Hematopoietic multipotent progenitor cell treated with erythropoietin and hydrocortisone succinate and interleukin-3 and kit ligand, for 17 days (in vitro differentiated cells): ENCODE measurements around the gene ERMARD.

Experiments used
- DNase-seq: peaks from one replicate; pipeline ENCODE4 v3.0.0-alpha.2; 2015; ENCODE audit warnings: low spot score

The ERMARD gene

DNA sequence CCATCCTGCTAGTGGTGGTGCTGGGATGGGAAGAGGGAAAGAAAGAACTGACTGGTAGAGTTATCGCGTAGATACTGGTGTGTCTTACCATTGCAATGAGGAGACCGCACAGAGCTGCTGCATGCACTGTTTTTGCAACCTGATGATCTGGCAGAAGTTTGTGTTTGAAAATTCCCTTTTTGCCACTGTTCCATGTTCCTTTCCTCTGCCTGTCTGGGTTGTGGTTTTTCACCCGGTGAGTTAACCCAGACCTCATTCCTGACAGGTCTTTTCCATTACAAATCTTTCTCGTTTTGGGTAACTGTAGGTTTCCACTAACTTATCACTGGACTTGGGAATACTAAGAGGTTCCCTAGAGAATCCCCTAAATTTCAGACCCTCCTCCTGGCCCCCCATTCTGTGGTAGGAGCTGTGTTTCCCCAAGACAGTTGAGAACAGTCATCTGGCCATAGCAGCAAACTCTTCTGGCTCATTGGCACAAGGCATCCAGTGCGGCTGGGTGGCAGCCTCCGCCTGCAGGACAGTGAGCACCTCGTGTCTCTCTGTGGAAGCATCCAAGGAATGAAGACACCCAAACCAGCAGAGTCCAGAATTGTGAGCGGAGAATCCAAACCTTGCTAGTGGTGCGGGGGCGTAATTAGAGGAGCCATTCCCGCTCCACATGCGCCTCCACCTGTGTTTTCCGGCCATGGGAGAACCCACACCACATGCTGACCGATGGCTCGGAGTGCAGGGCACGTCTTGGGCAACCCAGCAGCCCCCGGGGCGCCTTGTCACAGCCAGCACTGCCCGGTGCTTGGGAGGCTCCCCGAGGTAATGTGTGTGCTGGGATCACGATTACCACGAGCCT, 32.8 kb downstream of the ERMARD start:
- DNase-seq, result no peak

DNA sequence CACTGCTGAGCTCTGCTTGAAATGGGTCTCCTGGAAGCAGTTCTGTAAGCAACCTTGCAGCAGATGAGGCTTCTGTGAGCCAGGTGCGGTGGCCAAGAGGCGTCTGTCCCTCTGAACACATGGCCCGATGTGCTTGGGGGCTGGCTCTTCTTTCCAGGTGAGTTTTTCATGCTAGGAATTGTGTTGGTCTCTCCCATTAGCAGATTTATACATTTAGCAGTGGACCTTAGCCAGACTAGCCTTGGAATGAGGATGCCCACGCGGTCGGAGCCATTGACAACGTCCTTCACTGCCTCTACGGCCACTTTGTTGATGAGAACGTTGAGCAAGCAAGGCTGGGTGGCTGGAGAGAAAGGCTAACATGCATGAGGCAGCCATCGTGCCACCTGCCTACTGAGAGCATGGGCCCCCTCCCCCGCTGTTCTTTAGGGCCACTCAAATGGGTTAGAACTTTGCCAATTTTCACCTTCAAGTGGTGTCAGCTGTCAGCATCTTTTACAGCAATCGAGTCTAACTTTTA, 33.5 kb downstream of the ERMARD start:
- no peak for DNase-seq

DNA sequence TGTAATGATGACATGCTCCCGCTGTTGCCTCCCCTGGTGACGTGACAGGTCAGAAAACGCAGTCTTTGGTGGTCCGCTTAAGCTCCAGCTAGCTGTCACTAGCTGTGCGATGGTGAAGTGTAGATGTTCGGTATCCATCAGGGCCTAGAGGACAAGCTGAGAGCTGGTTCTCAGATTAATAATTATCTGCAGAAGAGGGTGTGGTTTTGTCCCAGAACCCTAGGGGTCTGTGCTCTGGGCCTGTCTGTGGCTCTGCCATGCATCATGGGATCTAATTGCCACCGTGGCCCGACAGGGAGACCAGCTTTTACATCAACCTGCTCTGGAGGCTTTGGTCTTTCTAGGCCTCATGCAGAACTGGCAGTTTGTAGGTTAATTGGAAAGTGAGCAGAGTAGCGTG, 34.1 kb downstream of the ERMARD start:
- no peak for DNase-seq

DNA sequence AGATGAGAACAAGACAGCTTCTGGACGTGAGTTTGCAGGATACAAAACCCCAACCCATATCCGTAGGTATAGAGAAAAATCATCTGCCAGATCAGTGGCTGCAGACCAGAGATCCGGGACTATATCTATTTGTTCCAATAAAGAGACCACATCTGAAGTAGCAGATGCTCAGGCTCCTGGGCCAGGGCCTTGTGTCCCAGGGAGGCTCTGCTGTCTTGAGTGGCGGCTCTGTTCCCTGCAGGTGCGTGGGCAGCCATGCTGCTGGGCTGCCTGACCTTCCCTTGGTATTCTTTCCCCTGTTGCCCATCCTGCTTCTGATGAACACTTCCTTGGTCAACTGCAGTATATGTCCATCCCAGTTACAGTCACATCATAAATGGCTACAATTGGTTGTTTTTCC, 34.9 kb downstream of the ERMARD start:
- DNase-seq, result no peak

DNA sequence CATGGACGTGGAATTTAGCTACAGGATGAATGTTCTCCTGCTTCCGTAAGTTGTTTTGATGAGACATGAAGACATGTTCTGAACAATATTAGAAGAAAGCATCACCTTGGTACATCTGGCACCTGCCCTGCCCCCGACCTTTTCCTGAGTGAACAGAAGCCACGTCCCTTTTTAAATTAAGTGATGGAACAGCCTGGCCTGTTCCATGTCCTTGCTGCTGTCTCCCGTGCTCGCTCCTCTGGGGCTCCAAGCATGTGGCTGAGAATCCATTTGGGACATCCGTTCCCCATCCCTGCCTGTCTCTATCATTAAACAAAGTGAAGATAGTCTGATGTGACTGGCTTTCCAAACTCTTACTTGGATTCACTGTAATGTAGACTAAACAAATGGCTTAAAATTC, 36.4 kb downstream of the ERMARD start:
- no peak for DNase-seq

DNA sequence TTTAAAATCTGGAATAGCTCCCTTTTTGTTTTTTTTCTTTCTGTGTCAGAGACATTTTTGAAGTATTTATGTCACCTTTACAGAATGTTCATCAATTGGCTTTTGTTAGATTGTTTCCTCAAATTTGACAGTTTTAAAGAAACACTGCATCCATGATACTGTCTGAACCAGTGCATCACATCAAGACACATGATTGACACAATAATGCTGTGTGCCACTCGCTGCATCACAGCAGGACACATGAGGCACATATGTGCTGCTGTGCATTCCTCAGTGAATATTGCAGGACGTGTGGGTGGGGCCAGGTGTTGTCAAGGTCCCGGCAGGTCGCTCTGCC, 37.4 kb downstream of the ERMARD start:
- no peak for DNase-seq

DNA sequence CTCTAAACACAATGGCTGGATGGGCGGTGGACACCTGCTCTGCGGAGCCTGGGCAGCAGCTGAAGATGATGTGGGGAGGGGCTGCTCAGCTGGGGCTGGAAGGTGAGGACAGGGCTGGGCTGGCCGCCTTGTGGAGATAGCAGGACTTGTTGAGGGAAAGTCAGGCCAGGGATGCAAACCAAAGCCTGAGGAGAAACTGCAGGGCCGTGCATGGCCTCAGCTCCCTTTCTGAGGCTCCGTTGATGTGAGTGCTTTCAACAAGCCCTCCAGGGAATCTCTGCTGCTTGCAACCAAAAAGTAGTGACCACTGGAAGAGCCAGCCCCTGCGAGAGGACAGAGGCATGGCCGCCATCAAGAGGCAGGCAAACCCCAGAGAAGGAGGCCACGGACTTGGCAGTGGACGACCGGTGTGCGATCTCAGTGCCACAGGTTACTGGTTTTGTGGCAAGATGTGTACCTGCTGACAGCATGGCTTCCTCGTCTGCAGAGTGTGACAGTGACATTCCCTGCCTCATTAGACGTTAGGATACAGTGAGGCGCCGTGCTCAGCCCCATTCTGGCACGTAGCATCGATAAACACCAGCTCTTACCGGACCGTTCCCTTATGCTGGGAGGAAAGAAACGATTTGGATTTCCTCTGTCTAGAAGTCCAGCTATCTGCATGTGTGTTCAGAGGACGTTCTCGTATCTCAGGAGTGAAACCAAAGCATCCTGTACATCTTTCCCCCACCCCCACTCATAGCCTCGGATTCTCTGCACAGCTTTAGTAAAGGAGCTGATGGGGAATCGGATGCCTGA, 37.9 kb downstream of the ERMARD start:
- no peak for DNase-seq

DNA sequence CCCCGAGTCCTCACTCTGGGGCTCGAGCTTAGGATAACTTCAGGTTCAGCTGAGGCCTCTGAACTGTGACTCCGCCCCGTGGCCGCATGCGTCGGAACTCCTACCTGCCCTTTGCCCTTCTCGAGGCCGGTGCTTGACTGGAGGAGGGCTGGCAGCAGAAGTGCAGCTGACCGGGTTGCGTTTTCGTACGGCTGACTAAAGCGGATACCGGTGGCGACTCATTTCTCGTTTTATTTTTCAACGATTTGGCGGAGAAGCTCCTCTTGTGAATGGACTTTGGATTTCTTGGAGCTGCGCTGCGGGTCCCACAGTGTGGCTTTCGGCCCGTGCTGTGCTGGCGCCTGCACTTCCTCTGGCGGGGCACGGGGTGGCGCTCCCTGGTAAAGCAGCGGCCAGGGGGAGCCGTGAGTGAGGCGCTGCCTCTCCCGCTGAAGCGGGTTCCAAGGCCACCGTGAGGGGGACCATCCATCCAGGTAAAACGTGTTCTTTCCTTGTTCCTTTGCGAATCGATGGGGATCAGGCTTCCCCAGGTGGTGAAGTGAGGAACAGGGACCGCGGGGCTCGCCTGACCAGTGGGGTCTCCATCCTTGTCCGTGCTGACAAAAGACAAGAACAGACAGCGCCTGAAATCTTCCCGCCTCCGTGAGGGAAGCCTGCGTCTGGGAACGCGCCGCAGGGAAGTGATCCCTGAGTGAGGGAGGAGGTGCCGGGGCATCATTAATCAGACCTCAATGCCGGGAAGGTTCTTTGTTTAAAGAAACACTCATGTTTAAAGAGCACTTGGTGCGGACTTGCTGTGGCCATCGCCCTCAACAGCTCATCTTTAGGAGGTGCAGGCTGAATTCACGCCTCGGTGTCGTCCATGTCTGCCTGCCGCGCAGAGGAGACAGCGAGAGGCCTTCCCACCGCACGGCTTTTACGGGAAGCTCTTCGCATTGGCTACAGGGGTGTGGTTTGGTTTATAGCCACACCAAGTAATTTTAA, 38.8 kb downstream of the ERMARD start:
- no peak for DNase-seq

DNA sequence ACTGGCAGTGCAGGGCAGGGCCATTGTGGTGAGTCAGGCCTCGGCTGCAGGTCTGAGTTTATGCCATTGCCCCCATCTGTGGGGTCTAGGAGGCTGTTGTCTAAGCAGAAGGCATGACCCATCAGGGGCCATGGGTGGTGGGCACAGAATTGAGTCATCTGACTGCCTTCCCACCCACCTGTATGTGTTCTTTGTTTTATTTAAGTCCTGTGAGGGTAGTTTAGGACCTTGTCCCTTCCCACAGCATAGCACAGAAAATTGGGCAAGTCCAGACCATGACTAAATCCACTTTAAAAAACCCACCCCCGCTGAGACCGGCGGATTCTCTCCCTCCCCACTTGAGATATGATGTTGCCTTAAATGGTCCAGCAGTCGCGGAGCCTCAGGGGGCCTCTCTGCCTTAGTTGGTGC, 40.3 kb downstream of the ERMARD start:
- no peak for DNase-seq

DNA sequence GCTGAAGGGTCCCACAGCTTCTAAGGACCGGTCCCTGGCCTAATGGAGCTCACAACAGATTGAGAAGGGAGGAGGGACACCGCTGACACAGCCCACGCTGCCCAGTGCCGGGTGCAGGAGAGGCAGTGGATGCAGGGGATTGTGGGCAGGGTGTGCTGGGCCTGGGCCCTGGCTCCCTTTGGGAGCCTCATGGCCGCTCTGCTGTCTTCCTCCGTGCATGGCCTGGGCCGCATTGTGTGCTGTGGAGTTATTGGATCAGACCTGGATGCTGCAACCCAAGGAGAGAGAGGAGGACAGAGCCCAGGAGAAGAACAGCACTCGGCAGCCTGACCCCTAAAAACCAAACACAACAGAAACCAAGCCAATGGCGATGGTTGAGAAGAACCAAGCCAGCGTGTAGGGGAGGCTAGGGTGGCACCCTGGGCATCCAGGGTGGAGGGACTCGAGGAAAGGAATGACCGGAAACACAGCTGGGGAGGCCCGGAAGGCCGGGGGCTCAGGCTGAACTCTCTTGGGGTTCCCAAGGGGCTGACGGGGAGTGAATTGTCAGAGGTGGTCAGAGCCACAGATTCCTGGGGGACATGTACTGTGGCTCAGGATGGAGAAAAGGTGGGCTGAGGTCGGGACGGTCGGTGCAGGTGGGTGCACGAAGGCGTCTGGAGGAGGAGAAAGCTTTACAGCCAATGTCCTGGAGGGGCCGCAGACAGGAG, 41.0 kb downstream of the ERMARD start:
- no peak for DNase-seq

DNA sequence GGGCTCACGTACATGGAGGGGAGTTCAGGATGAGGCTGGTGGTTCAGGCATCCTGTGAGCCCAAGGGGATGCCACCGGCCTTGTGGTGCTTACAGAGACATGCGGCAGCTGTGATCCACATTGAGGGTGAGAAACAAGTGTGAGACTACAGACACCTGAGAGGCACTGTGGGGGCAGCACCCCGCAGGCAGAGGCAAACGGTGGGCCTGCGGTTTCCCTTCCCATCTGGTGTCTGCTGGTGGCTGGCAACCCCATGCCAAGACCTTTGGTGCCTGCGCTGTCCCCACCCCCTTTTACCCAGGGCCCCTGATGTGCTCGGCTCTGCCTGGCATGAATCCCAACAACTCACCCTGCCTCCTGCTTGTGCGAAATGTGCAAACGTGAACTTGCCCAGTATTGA, 42.0 kb downstream of the ERMARD start:
- DNase-seq, result no peak

DNA sequence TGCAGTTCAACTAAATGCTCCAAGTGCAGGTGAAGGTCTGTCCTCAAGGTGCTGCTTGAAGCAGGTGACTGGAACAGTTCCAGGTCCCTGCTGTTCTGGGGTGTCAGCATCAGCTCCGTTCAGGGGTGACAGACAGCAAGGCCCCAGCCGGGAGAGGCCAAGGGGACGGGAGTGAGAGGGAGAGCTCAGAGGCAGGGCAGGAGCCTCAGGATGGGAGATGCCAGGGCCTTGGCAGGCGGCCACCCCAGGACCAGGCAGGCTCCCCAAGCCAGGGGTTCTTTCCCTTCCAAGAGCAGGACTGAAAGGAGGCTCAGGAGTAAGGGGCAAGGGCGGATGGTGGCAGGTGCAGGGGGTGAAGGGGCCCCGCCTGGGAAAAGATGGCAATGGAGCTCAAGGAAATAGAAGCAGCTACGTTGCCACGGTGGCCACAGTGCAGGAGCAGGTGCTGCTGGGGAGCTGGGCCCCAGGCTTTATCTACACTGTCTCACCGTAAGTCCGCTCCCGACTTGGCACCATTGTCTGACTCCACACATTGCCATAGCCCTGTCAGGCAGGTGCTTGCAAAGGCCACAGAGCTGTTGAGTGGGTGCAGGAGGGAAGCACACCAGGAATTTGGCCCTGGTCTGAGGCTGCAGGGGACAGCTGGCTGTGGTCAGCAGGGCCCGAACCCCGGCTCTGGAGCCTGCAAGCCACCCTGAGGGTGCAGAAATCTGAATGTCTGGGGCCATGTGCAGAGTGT, 43.1 kb downstream of the ERMARD start:
- no peak for DNase-seq

DNA sequence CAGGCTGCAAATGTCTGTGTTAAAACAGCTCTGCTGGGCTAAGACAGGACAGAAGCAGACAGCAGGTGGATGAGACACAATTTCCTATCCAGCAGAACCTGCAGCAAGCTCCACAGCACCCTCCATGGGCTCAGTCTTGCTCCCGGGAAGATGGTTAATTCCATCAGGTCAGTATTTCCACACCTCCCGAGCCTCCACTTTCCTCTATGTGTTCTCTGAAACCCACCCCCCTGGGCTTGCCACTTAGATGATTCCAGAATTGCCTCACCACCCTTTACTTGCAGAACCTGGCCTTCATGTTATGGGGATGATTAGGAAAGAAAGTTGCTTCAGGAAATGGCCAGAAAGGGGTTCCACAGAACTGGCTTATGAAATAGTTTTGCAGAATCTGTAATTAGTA, 43.8 kb downstream of the ERMARD start:
- no peak for DNase-seq

DNA sequence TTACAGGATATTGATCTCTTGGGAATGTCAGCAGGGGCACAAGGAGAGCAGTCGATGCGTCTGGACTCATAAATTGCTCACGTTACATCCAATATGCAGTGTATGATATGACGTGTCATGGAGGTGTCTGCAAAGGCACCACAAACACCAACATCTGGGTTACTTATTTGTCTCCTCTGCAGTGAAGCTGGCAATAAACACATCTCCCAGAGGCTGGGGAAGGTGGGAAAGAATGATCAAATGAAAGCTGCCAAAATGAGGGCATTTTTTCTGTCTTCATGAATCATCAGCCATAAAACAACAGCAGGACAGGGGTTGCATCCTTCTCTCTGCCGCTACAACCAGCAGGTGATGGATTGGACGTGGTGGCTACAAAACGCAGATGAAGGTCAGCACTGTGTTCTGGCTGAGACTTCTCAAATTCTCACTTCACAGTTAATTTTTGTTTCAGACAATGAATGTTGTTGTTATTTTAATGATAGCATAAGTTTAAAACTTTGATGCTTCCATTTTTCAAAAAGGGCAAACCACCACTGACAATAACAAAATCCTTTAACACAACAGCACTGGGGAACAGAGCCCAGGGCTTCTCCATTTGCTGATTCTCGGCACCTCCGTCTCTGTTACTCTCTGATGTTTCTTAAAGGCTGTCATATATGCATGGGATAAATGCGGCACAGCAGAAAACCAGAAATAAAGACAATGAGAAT, 47.5 kb downstream of the ERMARD start:
- DNase-seq, result no peak

DNA sequence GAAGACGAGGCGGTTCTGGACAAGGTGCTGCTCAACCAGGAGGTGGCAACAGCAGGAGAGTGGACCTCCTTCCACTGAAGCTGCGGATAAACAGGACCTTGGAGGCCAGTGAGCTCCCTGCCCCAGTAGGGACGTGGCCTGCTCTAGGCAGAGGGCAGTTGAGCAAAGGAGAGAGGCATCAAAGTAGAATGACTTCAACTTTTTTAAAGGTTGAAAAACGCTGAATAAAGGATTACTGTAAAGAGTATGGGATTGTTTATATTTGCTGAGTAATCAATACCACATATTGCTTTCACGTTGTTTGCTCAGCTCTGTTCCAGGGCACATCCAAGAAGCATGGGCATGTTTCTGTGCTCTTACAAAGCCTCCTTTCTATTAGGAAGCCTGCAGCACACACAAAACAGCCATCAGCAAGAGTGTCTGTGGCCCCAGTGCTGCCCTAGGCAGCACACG, 48.1 kb downstream of the ERMARD start:
- DNase-seq, result no peak

DNA sequence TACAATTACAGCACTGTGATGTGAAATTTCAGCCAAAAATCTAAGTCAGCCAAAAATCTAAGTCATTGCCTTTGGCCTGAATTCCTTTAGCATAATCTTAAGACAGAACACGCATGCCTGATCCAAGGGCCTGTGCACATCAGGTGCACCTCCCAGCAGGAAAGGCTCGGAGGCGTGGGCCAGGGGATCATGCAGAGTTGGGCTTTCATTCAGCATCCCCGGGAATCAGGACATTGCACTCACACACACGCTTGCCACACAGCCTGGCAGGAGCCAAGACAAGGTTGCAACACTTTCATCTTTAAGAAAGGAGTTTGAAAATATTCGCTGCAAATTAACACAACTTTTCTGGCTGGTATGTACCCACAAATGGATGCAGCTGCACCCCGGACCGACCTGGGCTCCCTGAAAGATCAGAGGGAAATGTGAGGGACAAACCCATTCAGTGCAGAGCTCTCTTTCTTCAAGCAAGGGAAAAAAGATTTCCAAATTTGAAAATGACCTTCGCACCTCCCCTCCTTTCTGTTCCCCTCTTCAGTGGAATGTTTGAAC, 48.8 kb downstream of the ERMARD start:
- no peak for DNase-seq

DNA sequence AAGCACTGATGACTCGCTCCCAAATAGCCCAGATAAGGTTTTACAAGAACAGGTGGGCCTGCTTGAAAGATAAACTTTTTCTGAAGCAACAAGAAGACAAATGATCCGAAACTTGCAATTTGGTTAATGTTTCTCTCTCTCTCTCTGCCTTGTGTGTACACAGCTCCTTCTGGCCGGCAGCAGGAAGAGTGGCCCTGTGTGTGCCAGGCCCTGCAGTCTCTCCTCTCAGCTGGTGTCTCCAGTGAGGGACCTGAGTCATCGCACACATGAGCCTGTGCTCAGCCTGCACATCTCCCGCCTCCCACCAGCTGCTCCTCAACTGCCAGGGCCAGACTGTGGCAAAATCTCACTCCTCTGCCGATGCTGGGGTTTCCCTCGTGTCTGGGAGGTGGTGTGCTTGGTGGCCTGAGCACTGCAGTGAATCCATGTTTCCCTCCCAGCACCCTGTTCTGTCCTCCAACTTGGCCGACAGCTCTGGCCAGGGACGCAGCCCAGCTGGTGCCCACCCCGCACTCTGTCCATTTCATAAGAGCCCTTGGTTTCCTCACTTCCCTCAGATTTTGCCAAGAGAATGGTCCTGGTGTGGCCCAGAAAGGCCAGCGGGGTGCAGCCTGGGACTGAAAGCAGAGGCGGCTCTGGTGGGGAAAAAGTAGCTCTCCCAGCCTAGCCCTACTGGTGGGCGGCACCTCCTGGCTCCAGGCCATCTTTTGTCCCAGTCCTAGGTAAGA, 49.4 kb downstream of the ERMARD start:
- DNase-seq, result no peak

DNA sequence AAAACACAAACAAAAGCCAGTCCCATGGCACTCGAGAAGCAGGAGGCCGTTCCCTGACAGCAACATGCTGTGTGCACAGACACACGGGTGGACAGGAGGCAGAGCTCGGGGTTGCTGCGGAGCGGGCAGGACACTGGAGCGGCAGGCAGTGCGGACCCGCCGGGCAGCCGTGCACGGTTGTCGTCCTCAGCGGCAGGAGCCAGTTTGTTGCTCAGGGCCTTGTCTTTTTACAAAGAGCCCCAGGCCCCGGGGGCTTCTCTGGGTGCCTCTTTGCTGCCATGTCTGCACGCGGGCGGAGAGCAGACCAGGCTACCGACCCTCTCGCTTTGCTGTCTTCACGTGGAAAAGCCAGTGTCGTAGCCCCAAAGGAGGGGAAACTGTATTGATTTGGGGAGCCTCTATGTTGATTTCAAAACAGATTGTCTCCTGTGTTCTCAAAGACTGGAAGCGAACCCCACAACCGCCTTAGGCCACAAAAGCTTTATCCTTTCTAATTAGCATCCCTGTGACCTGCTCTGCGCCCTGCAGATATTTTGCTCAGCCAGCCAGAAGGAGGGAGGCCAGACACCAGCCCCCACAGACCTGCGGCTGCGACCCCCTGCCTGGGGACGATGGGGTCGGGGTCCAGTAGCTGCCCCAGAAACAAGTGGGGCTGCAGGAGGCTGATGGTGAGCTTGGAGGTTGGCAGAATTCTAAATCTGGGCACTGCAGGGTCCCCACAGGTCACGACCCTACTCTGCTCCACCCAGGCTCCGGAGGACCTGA, 50.2 kb downstream of the ERMARD start:
- no peak for DNase-seq
